H1 (cell line): ENCODE measurements around the gene TTLL1. TPM values are rescaled to one million over a fixed set of nuclear protein-coding genes. Genes with fewer than 3 reads are reported as not detected.
A peak's percentile ranks its signal among the peaks of the same experiment; 100 is the strongest.

Experiments
- CTCF ChIA-PET: fragments of 300-600 bp; sonication (Branson Sonifier 250); formaldehyde crosslinking; loops from one replicate; lab custom pipeline; 2021; ENCODE audit not compliant: partially characterized antibody; lab: Charles Lee
- POLR2A ChIA-PET: fragments of 300-600 bp; sonication (Branson Sonifier 250); formaldehyde crosslinking; loops from one replicate; lab custom pipeline; 2021; ENCODE audit warnings: inconsistent platforms; ENCODE audit not compliant: partially characterized antibody; lab: Charles Lee
- DNase-seq, 2 experiments: peaks; one replicate each; pipeline versions ENCODE4 v3.0.0 to v3.0.0-alpha.2; 2010 to 2022; ENCODE audit warnings: low spot score in 2 of 2, low read depth in 1 of 2, mixed read lengths in 1 of 2
- FAIRE-seq: peaks from 2 replicates; lab custom pipeline; 2011; peaks lifted over from hg19 to GRCh38; lab: Jason Lieb, UNC
- H2AFZ ChIP-seq: 2 replicates; pipeline ENCODE4 v1.8.1; 2012; ENCODE audit warnings: low read length, inconsistent platforms
- H2AK5ac ChIP-seq: 2 replicates; pipeline ENCODE4 v1.6.1; 2013; ENCODE audit warnings: low read depth, low read length
- H2BK120ac ChIP-seq: replicated peaks from 2 replicates; pipeline ENCODE3; 2013; ENCODE audit warnings: low read depth, low read length, inconsistent platforms
- H2BK12ac ChIP-seq: 2 replicates; pipeline ENCODE4 v1.6.1; 2013; ENCODE audit warnings: low read depth, low read length
- H2BK15ac ChIP-seq: 2 replicates; pipeline ENCODE4 v1.6.1; 2013; ENCODE audit warnings: low read length
- H2BK20ac ChIP-seq: 2 replicates; pipeline ENCODE4 v1.6.1; 2013; ENCODE audit warnings: low read length
- H2BK5ac ChIP-seq: 2 replicates; pipeline ENCODE4 v1.6.1; 2013; ENCODE audit warnings: low read depth, low read length
- H3K14ac ChIP-seq: 2 replicates; pipeline ENCODE4 v1.6.1; 2013; ENCODE audit warnings: inconsistent platforms; ENCODE audit not compliant: insufficient read length
- H3K18ac ChIP-seq: 2 replicates; pipeline ENCODE4 v1.6.1; 2013; ENCODE audit warnings: low read length; ENCODE audit errors: extremely low read depth
- H3K23ac ChIP-seq: 2 replicates; pipeline ENCODE4 v1.6.1; 2013; ENCODE audit warnings: inconsistent platforms; ENCODE audit not compliant: insufficient read length
- H3K23me2 ChIP-seq: 2 replicates; pipeline ENCODE4 v1.6.1; 2013; ENCODE audit warnings: low read depth, low read length
- H3K27ac ChIP-seq: 2 replicates; pipeline ENCODE4 v1.6.1; 2011; ENCODE audit warnings: low read depth, low read length, inconsistent platforms
- H3K27me3 ChIP-seq, 4 experiments: replicated peaks in 1 of 4; 1 replicate in 1 of 4; 2 replicates in 3 of 4; pipeline versions ENCODE4 v1.6.1 to v1.8.1; 2011 to 2013; ENCODE audit warnings: low read length in 3 of 4, mild to moderate bottlenecking in 3 of 4, inconsistent platforms in 2 of 4, mixed read lengths in 2 of 4, moderate library complexity in 1 of 4; ENCODE audit not compliant: control insufficient read depth in 3 of 4, insufficient read depth in 3 of 4; ENCODE audit errors: extremely low read depth in 1 of 4
- H3K36me3 ChIP-seq, 4 experiments: 2 replicates each; pipeline versions ENCODE4 v1.6.1 to v1.8.1; 2011 to 2013; ENCODE audit warnings: mild to moderate bottlenecking in 4 of 4, low read length in 3 of 4, moderate library complexity in 2 of 4, control low read depth in 1 of 4, inconsistent platforms in 1 of 4; ENCODE audit not compliant: insufficient read depth in 4 of 4, control insufficient read depth in 2 of 4
- H3K4ac ChIP-seq: replicated peaks from 2 replicates; pipeline ENCODE3; 2013; ENCODE audit warnings: low read length, low read depth, mixed read lengths, inconsistent platforms; ENCODE audit not compliant: insufficient read length
- H3K4me1 ChIP-seq, 4 experiments: replicated peaks in 1 of 4; 1 replicate in 1 of 4; 2 replicates in 3 of 4; pipeline versions ENCODE4 v1.6.1 to v1.8.1; 2011 to 2013; ENCODE audit warnings: low read length in 3 of 4, inconsistent platforms in 2 of 4, mixed read lengths in 1 of 4; ENCODE audit not compliant: insufficient read depth in 4 of 4, control insufficient read depth in 3 of 4
- H3K4me2 ChIP-seq, 2 experiments: 2 replicates each; pipeline versions ENCODE4 v1.6.1 to v1.8.1; 2011 to 2013; ENCODE audit warnings: low read depth in 2 of 2, low read length in 2 of 2, control low read depth in 1 of 2, inconsistent platforms in 1 of 2, mild to moderate bottlenecking in 1 of 2; ENCODE audit not compliant: insufficient read depth in 1 of 2
- H3K4me3 ChIP-seq, 4 experiments: fragments of 200-600, 300-600 bp in 1 of 4; sonication (generic), shearing (Covaris generic), sonication (Bioruptor Twin) in 1 of 4; 2 replicates each; pipeline versions ENCODE4 v1.5.1 to v1.8.1; 2011 to 2016; ENCODE audit warnings: low read length in 4 of 4, low read depth in 3 of 4, control low read depth in 2 of 4, inconsistent platforms in 2 of 4, mild to moderate bottlenecking in 2 of 4, mixed read lengths in 1 of 4, moderate library complexity in 1 of 4; ENCODE audit not compliant: insufficient read depth in 2 of 4; ENCODE audit errors: extremely low read depth in 1 of 4
- H3K56ac ChIP-seq: replicated peaks from 2 replicates; pipeline ENCODE3; 2013; ENCODE audit warnings: low read depth, mild to moderate bottlenecking, mixed read lengths, low read length, inconsistent platforms; ENCODE audit not compliant: insufficient read length
- H3K79me1 ChIP-seq: 2 replicates; pipeline ENCODE4 v1.6.1; 2013; ENCODE audit warnings: low read depth, low read length, control low read depth
- H3K79me2 ChIP-seq, 2 experiments: 2 replicates each; pipeline versions ENCODE4 v1.6.1 to v1.8.1; 2012 to 2013; ENCODE audit warnings: low read length in 2 of 2, mild to moderate bottlenecking in 2 of 2, inconsistent platforms in 1 of 2; ENCODE audit not compliant: insufficient read depth in 2 of 2, control insufficient read depth in 1 of 2
- H3K9ac ChIP-seq, 4 experiments: replicated peaks in 1 of 4; 1 replicate in 1 of 4; 2 replicates in 3 of 4; pipeline versions ENCODE4 v1.6.1 to v1.8.1; 2011 to 2013; ENCODE audit warnings: low read depth in 3 of 4, low read length in 3 of 4, control low read depth in 2 of 4, mild to moderate bottlenecking in 2 of 4, moderate library complexity in 2 of 4, inconsistent platforms in 1 of 4; ENCODE audit errors: extremely low read depth in 1 of 4
- H3K9me3 ChIP-seq, 2 experiments: 2 replicates each; pipeline versions ENCODE4 v1.6.1 to v1.8.1; 2012 to 2013; ENCODE audit warnings: mild to moderate bottlenecking in 2 of 2, moderate library complexity in 2 of 2, control low read depth in 1 of 2, inconsistent platforms in 1 of 2, low read depth in 1 of 2, low read length in 1 of 2, mixed read lengths in 1 of 2; ENCODE audit not compliant: insufficient read depth in 2 of 2
- H4K20me1 ChIP-seq, 2 experiments: replicated peaks in 1 of 2; 2 replicates each; pipeline versions ENCODE3 to v1.8.1; 2011 to 2013; ENCODE audit warnings: inconsistent platforms in 2 of 2, low read length in 2 of 2, mild to moderate bottlenecking in 1 of 2; ENCODE audit not compliant: insufficient read depth in 2 of 2, control insufficient read depth in 1 of 2
- H4K5ac ChIP-seq: 2 replicates; pipeline ENCODE4 v1.6.1; 2013; ENCODE audit warnings: low read length, low read depth, mixed read lengths, inconsistent platforms; ENCODE audit not compliant: insufficient read length
- H4K8ac ChIP-seq: 2 replicates; pipeline ENCODE4 v1.8.0; 2013; ENCODE audit warnings: mild to moderate bottlenecking, moderate library complexity, low read length, inconsistent platforms; ENCODE audit not compliant: insufficient read depth; ENCODE audit errors: extremely low read depth
- H4K91ac ChIP-seq: replicated peaks from 2 replicates; pipeline ENCODE3; 2013; ENCODE audit warnings: low read length, mixed read lengths, inconsistent platforms; ENCODE audit not compliant: insufficient read length
- ASH2L ChIP-seq: fragments of 200-600, 300-600 bp; sonication (generic); IDR thresholded peaks from one replicate; pipeline ENCODE4 v1.7.1; 2017; ENCODE audit warnings: low read length
- ATF2 ChIP-seq: IDR thresholded peaks from 2 replicates; pipeline ENCODE4 v1.6.1; 2012; ENCODE audit warnings: low read length, inconsistent platforms
- GTF2F1 ChIP-seq: IDR thresholded peaks from 2 replicates; pipeline ENCODE4 v1.6.1; 2012; ENCODE audit warnings: low read depth, low read length, improper control_type of control experiment, borderline replicate concordance
- KDM4A ChIP-seq: IDR thresholded peaks from one replicate; pipeline ENCODE4 v1.7.1; 2012; ENCODE audit warnings: low read depth, mild to moderate bottlenecking, moderate library complexity, low read length, inconsistent platforms; ENCODE audit not compliant: severe bottlenecking
- NRF1 ChIP-seq: IDR thresholded peaks from 2 replicates; pipeline ENCODE4 v1.6.1; 2011; ENCODE audit warnings: mild to moderate bottlenecking, low read depth, low read length, improper control_type of control experiment
- SUZ12 ChIP-seq: fragments of 200-600 bp; sonication (generic); IDR thresholded peaks from 2 replicates; pipeline ENCODE4 v1.6.1; 2012; ENCODE audit warnings: mild to moderate bottlenecking, inconsistent platforms, low read length, moderate library complexity, mixed read lengths
- WGBS, 2 experiments: shearing (Covaris generic) in 1 of 2; methylation state at CpG; one replicate each; pipeline versions ENCODE4 v1.1.6 to v1.1.7; 2013 to 2015; ENCODE audit warnings: low lambda C conversion rate in 2 of 2, mixed read lengths in 2 of 2, inconsistent platforms in 1 of 2, low coverage in 1 of 2, missing lambda C conversion rate in 1 of 2; ENCODE audit not compliant: insufficient replicate concordance in 2 of 2, insufficient coverage in 1 of 2, insufficient read length in 1 of 2; ENCODE audit errors: extremely low coverage in 1 of 2, missing lambda C conversion rate in 1 of 2; 5-methylcytosine and 5-hydroxymethylcytosine counted together
- polyA plus RNA-seq, 7 experiments: library from polyadenylated mRNA; depleted of rRNA in 3 of 7; stranded (reverse) in 5 of 7; unstranded in 2 of 7; fragments of >200 nt in 5 of 7; fragments of 200-250 nt in 2 of 7; gene quantifications; 1 replicate in 5 of 7; 2 replicates in 1 of 7; 4 replicates in 1 of 7; pipeline versions ENCODE4 v1.2.1 to v1.2.3, GENCODE V29; 2011 to 2013; ENCODE audit warnings: missing spikeins in 2 of 7, mixed read lengths in 2 of 7
- total RNA-seq: library from RNA; stranded (reverse); fragmentation: NEBNext Ultra II Directional; extraction: Animal tissue kit (Norgen Biotek cat#: 25700); gene quantifications from 2 replicates; pipeline ENCODE4 v1.2.1, GENCODE V29; 2021
- TF ChIP-seq, protein P1 (sequence below): IDR thresholded peaks from 2 replicates; pipeline ENCODE4 v1.6.1; 2012; ENCODE audit warnings: inconsistent platforms
- TF ChIP-seq, protein P2 (sequence below): IDR thresholded peaks from 2 replicates; pipeline ENCODE4 v1.6.1; 2012; ENCODE audit warnings: inconsistent platforms

The TTLL1 gene
- total and polyA plus RNA-seq, 2 of the 8 experiments (the other 6 are each of a cell fraction or from before 2014, with no cell fraction given) = 5.0 to 13.8 TPM

GRCh38 chr22:43109921-43110443 is 20.8 kb upstream of the TTLL1 start:
- no peak overlapping the region; a peak in 3 of 7 replicates for H3K9ac ChIP-seq
- no peak overlapping the region for H3K27ac ChIP-seq
- peaks cover 0 to 3% (median 1%) of the 10 kb centered on the region in 4 experiments; a peak in 4 of 7 replicates for H3K4me1 ChIP-seq
- no peak overlapping the region for H2BK15ac ChIP-seq
- no peak overlapping the region for H3K56ac ChIP-seq
- H3K23me2 ChIP-seq = peaks cover 13% of the 10 kb centered on the region; the same call in 1 of the 2 replicates
- ChIA-PET CTCF (interaction anchor here (0.6 to 3.1 kb wide), 5 partner anchors 12 to 253 kb away, joined by 3 to 9 read pairs (median 3); partner anchors contain the start of gene ARFGAP3), POLR2A (interaction anchor here (0.6 to 1.4 kb wide), 7 partner anchors 8 to 495 kb away, joined by 3 to 4 read pairs (median 3); partner anchors contain the start of genes PACSIN2, POLDIP3 and TTLL12)
- no peak overlapping the region for H4K91ac ChIP-seq
- H3K18ac ChIP-seq = no peak overlapping the region; the same call in 1 of the 2 replicates
- no peak overlapping the region for H2BK5ac ChIP-seq
- TF ChIP-seq GTF2F1 (no peak), NRF1 (no peak), SUZ12 (0 out of 2 replicates have a peak, but pooled peaks have one; percentile 4), ATF2 (0 out of 2 replicates have a peak, but pooled peaks have one; percentile 10), KDM4A (peak; percentile 1), ASH2L (peak; percentile 41)
- TF ChIP-seq, protein P1, sequence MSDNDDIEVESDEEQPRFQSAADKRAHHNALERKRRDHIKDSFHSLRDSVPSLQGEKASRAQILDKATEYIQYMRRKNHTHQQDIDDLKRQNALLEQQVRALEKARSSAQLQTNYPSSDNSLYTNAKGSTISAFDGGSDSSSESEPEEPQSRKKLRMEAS = peak; percentile 15; the same call in 1 of the 2 replicates
- TF ChIP-seq, protein P2, sequence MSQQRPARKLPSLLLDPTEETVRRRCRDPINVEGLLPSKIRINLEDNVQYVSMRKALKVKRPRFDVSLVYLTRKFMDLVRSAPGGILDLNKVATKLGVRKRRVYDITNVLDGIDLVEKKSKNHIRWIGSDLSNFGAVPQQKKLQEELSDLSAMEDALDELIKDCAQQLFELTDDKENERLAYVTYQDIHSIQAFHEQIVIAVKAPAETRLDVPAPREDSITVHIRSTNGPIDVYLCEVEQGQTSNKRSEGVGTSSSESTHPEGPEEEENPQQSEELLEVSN = peak; percentile 55; the same call in 1 of the 2 replicates
- H3K4me3 ChIP-seq = peak overlapping the region; percentile 56 to 66 (median 60)
- no peak overlapping the region for H2AK5ac ChIP-seq
- peak overlapping the region; percentile 4 for H4K5ac ChIP-seq
- no peak overlapping the region for H2BK120ac ChIP-seq
- FAIRE-seq = no peak
- no peaks in the 10 kb centered on the region; the same call in 1 of the 2 replicates for H3K79me1 ChIP-seq
- 4% methylated on average over 16 of the region's 32 CpGs; no CpG with 5 or more reads in 1 of the 2 experiments for WGBS, 2 experiments
- DNase-seq = peak in 1 of 2 experiments; percentile 70
- H3K23ac ChIP-seq = no peak overlapping the region
- no peak overlapping the region for H2BK12ac ChIP-seq
- no peaks in the 10 kb centered on the region for H3K79me2 ChIP-seq
- H3K36me3 ChIP-seq = no peaks in the 10 kb centered on the region
- no peak overlapping the region for H3K4ac ChIP-seq
- H3K14ac ChIP-seq = no peak overlapping the region
- no peaks in the 10 kb centered on the region for H3K9me3 ChIP-seq
- peaks cover 3 to 4% of the 10 kb centered on the region in 2 experiments for H4K20me1 ChIP-seq
- H2AFZ ChIP-seq = no peak overlapping the region
- H4K8ac ChIP-seq = no peak overlapping the region
- peaks cover 10 to 46% (median 40%) of the 10 kb centered on the region in 4 experiments for H3K27me3 ChIP-seq
- no peak overlapping the region for H2BK20ac ChIP-seq
- H3K4me2 ChIP-seq = peak overlapping the region; percentile 91 to 97
